Dermis lymphatic vessel endothelial cell (primary cell): Measurements from ENCODE around the gene SSTR3. TPM values are rescaled to one million over a fixed set of nuclear protein-coding genes. Genes with fewer than 3 reads are reported as not detected.

Experiments used
- total RNA-seq: library from RNA; depleted of rRNA; stranded (reverse); fragments of >200 nt; gene quantifications from 2 replicates; pipeline ENCODE4 v1.2.1, GENCODE V29; 2014

SSTR3 gene
- not detected in 2 replicates for total RNA-seq

DNA sequence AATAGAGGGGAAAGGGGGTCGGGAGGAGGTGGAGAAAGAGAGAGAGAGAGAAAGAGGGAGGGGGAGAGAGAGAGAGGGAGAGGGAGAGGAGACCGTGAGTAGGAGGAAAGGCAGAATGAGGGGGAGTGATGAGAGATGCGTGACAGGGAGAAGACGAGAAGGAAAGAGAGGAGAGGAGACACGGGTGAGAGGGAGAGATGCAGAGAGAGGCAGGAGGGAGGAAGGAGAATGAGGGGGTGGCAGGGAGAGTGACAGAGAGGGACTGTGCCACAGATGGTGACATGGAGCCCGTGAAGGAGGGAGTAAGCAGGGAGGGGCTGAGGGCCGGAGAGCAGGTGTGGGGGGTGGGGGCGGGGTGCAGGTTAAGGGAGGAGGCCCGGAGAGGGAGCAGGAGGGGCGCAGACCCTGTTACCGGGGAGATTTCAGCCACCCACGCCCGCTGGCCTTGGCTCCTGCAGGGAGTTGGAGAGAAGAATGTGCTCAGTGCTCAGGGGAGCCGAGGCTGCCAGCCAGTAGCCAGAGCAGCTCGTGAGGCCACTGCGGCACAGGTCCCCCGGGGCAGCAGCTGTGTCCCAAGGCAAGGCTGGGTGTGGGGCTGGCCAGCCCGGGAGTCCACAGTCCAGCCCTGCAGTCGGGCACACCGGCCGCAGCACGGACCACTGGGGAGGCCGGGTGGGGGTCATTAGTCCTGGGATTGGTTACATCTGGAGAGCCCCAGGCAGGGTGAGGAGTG lies at the start of gene SSTR3:
Gene SSTR3, minus strand, starts transcription at position 304 of the 733 bp plus-strand sequence. CDS start 4,674 bp downstream, outside the sequence.

DNA sequence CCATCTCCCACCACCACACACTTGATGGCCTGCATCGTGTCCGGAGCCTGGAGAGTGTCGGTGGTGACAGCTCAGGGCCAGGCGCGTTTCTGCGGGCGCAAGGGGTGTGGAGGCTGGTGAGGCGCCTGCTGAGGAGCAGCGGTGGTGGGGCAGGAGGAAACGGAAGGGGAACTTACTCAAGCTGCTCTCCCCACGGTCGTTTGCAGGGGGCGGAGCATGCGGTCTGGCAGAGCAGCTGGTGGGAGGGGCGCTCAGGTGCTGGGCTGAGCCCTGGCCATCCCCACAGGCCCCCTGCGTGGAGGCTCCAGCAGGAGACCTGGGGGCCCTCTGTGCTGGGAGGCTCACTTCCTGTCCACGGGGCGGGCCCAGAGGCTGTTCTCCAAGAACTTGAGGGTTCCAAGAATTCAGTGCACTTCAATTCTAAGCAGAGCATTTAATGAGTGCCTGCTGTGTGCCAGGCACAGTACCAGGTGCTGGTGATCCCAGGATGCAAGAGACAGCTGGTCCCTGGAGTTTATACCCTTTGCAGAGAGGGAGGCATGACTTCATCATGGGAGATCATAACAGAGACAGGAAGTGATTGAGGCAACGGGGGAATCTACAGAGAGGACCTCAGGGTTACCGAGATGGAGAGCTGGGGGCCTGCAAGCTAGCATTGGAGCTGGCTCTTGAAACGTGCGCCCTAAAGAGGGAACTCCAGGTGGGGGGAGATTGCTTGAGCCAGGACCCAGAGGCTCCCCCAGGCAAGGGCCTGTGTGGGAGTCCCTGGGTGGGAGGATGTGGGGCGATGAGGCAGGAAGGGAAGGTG lies 32.0 kb upstream of the SSTR3 start, which contains the start of gene RAC2:
Gene RAC2, minus strand, starts transcription at position 156 of the 808 bp plus-strand sequence. Its CDS starts 121 bp downstream, at position 35.

DNA sequence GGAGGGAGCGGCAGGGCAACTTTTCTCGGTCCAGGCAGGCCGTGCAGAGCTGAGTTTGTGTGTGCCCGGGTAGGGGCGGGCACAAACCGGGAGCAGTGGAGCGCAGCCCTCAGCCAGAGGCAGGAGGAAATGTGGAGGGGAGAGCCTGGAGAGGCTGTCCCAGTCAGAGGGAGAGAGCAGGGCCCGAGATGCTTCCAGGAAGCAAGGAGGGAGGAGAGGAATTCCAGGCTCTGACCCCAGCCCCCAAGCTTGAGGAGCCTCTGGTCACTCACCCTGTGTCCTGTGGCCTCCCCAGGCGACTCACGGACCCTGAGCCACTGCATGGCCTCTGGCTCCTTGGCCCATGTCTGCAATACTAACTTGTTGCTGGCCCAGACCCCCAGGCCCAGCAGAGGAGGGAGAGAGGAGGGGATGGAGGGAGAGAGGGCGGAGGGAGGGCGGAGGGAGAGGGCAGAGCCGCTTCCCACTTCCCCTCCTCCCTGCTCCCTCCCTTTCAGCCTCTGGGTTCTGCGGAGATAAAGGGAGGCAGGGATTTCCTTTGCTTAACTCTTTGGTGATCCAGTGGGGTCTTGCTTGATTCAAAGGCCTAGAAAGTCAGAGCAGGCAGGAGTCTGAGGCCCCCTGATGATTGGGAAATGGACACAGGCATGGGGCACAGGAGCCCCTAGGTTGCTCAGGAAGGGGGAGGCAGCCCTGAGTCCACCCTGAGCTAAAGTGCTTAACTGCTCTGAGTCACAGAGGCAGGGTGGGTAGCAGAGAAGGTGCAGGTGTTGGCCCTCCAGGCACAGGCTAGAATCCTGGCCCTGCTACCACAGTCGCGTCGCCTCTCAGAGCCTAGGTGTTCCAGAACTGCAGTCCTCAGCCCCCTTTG lies 24.2 kb downstream of the SSTR3 start, which contains the start of gene C1QTNF6:
Gene C1QTNF6, minus strand, starts transcription at position 357 of the 871 bp plus-strand sequence. Its CDS starts 34 bp downstream, at position 323.

Other genes with a start within 250 kb of the SSTR3 start
- gene TST, start 193.0 kb downstream of the SSTR3 start, total RNA-seq: 56.2 and 65.7 TPM in 2 replicates
- gene MPST, start 192.7 kb downstream of the SSTR3 start, total RNA-seq: 110 and 124 TPM in 2 replicates
- 53.2 and 82.8 TPM in 2 replicates for gene KCTD17, start 160.7 kb downstream of the SSTR3 start, total RNA-seq
- not detected in 2 replicates for gene TMPRSS6, start 102.8 kb downstream of the SSTR3 start, total RNA-seq
- gene IL2RB, start 62.6 kb downstream of the SSTR3 start, total RNA-seq: under 0.01 TPM in 1 of 2 replicates, not detected in the other
- 5.1 and 8.0 TPM in 2 replicates for gene C1QTNF6, start 24.2 kb downstream of the SSTR3 start, total RNA-seq
- gene RAC2, start 31.8 kb upstream of the SSTR3 start, total RNA-seq: 2.9 and 4.6 TPM in 2 replicates
- under 0.01 and 0.17 TPM in 2 replicates for gene CYTH4, start 70.0 kb upstream of the SSTR3 start, total RNA-seq
- gene ELFN2, start 215.0 kb upstream of the SSTR3 start, total RNA-seq: under 0.01 TPM in 1 of 2 replicates, not detected in the other